NB4 (cell line): ENCODE results near the gene RARG.

ENCODE experiments used
- DNase-seq: peaks from one replicate; pipeline ENCODE4 v3.0.0; 2010; ENCODE audit warnings: low read depth
- H3K4me3 ChIP-seq: one replicate; pipeline ENCODE4 v1.5.1; 2011; ENCODE audit warnings: mild to moderate bottlenecking, low read depth, low read length, moderate library complexity
- MYC ChIP-seq: IDR thresholded peaks from 2 replicates; pipeline ENCODE4 v1.6.1; 2011; ENCODE audit warnings: low read depth, low read length
- POLR2A ChIP-seq: IDR thresholded peaks from 2 replicates; pipeline ENCODE4 v1.6.1; 2011; ENCODE audit warnings: mild to moderate bottlenecking; ENCODE audit not compliant: insufficient read length; ENCODE audit errors: extremely low read depth
- TF ChIP-seq, protein P1 (sequence below): IDR thresholded peaks from 2 replicates; pipeline ENCODE4 v1.6.1; 2011; ENCODE audit warnings: low read depth, low read length
- TF ChIP-seq, protein P2 (sequence below): IDR thresholded peaks from one replicate; pipeline ENCODE4 v1.5.1; 2012; ENCODE audit warnings: low read depth, low read length

Gene RARG

DNA sequence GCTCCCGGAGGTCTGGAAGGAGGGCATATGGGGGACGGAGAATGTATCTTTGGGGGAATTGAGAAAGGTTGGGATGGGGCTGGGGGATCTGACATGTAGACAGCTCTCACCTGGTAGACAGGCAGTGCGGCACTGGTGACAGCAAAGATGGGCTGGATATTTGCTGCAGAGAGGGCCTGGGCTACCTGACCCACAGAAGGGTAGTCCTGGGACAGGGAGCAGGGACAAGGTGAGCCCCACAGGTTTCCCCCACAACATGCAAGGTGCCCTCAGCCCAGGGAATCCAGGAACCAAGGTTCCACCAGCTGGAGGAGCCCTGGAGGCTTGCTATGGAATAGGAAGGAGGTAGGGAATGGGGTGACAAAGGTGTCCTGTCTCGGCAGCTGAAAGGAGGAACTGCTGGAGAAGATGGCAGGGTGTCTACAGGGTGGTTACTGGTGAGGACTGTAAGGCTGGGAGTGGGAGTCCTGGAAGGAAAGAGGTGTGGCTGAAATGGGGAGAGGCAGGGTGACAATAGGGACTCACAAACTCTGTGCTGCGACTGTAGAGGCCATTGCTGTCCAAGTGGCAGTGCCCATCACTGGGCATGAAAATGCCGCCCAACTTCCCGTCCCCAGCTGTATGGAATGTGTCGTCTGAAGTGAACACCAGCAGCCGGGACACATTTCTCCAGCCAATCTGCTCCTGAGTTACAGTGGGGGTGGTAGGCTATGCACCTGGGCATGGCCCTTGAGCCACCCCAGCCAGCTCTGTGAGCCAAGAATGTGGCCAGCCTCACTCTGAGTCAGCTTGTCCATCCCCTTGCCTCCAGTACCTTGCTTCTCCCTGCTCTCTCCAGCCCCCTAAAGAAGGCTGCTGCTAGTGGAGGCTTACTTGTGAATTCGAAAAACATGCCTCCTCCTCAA lies 36.2 kb downstream of the RARG start:
- DNase-seq: no peak
- TF ChIP-seq POLR2A (no peak), MYC (no peak)
- TF ChIP-seq, protein P1, sequence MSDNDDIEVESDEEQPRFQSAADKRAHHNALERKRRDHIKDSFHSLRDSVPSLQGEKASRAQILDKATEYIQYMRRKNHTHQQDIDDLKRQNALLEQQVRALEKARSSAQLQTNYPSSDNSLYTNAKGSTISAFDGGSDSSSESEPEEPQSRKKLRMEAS: no peak
- TF ChIP-seq, protein P2, sequence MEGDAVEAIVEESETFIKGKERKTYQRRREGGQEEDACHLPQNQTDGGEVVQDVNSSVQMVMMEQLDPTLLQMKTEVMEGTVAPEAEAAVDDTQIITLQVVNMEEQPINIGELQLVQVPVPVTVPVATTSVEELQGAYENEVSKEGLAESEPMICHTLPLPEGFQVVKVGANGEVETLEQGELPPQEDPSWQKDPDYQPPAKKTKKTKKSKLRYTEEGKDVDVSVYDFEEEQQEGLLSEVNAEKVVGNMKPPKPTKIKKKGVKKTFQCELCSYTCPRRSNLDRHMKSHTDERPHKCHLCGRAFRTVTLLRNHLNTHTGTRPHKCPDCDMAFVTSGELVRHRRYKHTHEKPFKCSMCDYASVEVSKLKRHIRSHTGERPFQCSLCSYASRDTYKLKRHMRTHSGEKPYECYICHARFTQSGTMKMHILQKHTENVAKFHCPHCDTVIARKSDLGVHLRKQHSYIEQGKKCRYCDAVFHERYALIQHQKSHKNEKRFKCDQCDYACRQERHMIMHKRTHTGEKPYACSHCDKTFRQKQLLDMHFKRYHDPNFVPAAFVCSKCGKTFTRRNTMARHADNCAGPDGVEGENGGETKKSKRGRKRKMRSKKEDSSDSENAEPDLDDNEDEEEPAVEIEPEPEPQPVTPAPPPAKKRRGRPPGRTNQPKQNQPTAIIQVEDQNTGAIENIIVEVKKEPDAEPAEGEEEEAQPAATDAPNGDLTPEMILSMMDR: no peak

DNA sequence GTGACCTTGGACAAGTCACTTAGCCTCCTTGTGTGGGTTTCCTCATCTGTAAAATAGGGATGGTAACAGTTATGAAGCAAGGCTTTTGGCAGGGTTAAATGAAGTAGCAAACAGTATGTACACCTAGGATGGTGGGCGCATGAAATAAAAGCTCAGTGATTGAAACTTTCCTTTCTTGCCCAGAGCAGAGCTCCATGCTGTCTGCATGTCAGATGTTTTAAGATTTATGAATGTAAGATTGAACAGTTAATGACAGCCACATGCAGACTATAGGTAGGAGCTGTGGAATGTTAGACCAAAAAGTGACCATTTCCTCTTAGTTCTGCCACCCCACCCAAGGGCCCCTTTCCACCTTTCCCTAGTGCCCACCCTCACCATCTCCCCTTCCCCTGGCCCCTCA lies 37.0 kb downstream of the RARG start:
- TF ChIP-seq POLR2A (no peak), MYC (no peak)
- TF ChIP-seq, protein P1: no peak
- TF ChIP-seq, protein P2: no peak
- no peak for DNase-seq
- no peak overlapping the region for H3K4me3 ChIP-seq

More for the DNA sequence above, 36.2 kb downstream of the RARG start:
- no peak overlapping the region for H3K4me3 ChIP-seq

DNA sequence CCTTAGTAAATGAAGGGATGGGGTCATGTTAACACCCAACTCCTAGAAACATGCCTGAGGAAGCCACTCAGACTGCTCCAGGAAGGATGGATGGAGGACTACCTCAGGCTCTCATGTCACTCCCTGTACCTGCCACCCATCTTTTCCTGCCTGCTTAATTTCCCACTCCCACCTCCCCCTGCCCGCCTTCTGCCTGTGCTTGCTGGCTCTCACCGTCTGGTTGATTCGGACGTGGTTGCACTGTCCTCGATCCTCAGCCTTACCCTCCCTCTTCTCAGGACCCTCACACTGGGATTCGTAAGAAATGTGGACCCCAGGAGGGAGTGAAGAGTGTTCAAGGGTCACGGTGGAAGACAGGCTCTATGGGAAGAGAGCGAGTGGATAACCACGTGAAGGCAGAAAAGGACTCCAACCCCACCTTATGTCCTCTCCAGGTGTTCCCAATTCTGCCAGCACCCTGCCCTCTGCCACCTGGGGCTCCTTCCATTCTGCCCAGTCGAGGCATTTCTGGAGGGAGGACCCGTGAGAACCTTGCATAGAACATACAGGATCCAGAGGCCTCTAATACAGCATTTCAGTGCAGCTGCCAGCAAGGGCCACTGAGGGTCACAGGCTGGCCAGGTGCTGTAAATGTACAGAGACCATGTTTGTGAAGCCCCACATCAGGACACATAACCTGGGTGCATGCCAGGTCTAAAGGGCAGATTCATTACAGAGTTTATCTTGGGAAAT lies 37.9 kb downstream of the RARG start:
- TF ChIP-seq POLR2A (no peak), MYC (no peak)
- TF ChIP-seq, protein P1: no peak
- TF ChIP-seq, protein P2: no peak
- H3K4me3 ChIP-seq: no peak overlapping the region
- DNase-seq: no peak

DNA sequence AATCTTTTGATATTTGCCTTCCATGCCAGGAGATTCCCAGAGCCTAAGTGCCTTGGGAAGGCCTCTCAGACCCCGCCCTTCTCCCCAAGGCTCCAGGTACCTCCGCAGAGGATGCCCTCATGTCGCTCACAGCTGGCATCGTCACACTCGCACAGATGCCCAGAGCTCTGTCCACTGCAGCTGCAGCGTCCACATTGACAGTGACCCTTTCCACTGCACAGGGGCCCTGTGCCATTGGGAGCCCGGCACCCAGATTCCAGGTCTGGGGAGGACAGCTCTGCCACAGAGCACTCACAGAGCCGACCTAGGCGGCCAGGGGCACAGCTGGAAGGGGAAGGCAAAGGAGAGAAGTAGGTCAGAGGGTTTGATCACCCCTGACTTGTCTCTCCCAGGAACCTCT lies 39.0 kb downstream of the RARG start:
- H3K4me3 ChIP-seq: no peak overlapping the region
- no peak for DNase-seq
- TF ChIP-seq, protein P2: no peak
- no peak for TF ChIP-seq MYC
- TF ChIP-seq, protein P1: no peak
- no peak for TF ChIP-seq POLR2A

DNA sequence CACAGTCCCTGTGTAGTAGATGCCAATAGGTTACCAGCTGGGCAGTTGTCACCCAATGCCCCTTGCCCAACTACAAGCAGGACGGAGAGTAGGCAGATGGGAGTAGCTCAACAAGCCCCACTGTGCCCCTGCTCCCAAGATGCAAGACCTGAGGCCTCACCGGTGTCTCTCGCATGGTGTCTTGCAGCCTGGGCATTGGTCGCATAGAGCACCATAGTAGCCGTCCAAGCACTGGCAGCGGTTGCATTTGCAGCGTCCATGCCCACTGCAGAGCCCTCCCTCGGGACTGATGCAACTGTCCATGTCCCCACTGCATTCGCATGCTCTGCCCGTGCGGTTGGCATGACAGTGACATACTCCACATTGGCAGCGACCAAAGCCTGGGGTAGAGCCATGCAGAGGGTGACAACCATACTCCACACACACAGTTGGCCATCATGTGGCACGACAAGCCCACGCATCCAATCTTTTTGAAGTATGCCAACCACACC lies 39.4 kb downstream of the RARG start:
- TF ChIP-seq, protein P1: no peak
- TF ChIP-seq, protein P2: no peak
- no peak for TF ChIP-seq MYC
- no peak for TF ChIP-seq POLR2A
- no peak for DNase-seq
- H3K4me3 ChIP-seq: no peak overlapping the region
